Mucosa of stomach (tissue), 1 donor: ENCODE measurements around the gene CREB3L4.

ENCODE experiments used
- H3K27me3 ChIP-seq: one replicate; pipeline ENCODE4 v1.7.0; 2013; ENCODE audit warnings: mild to moderate bottlenecking, low read length; ENCODE audit not compliant: control insufficient read depth, insufficient read depth
- H3K36me3 ChIP-seq: one replicate; pipeline ENCODE4 v1.7.0; 2013; ENCODE audit warnings: low read length; ENCODE audit not compliant: control insufficient read depth, insufficient read depth
- H3K4me1 ChIP-seq: one replicate; pipeline ENCODE4 v1.7.0; 2013; ENCODE audit warnings: mild to moderate bottlenecking, low read length; ENCODE audit not compliant: control insufficient read depth, insufficient read depth
- H3K4me3 ChIP-seq: one replicate; pipeline ENCODE4 v1.7.0; 2013; ENCODE audit warnings: low read length
- H3K9ac ChIP-seq: one replicate; pipeline ENCODE4 v1.7.0; 2013; ENCODE audit warnings: mild to moderate bottlenecking, low read length, moderate library complexity
- H3K9me3 ChIP-seq: one replicate; pipeline ENCODE4 v1.7.0; 2013; ENCODE audit warnings: mild to moderate bottlenecking, low read length, moderate library complexity; ENCODE audit not compliant: control insufficient read depth
- donor health status: Pancreatic carcinoma.

Gene CREB3L4

DNA sequence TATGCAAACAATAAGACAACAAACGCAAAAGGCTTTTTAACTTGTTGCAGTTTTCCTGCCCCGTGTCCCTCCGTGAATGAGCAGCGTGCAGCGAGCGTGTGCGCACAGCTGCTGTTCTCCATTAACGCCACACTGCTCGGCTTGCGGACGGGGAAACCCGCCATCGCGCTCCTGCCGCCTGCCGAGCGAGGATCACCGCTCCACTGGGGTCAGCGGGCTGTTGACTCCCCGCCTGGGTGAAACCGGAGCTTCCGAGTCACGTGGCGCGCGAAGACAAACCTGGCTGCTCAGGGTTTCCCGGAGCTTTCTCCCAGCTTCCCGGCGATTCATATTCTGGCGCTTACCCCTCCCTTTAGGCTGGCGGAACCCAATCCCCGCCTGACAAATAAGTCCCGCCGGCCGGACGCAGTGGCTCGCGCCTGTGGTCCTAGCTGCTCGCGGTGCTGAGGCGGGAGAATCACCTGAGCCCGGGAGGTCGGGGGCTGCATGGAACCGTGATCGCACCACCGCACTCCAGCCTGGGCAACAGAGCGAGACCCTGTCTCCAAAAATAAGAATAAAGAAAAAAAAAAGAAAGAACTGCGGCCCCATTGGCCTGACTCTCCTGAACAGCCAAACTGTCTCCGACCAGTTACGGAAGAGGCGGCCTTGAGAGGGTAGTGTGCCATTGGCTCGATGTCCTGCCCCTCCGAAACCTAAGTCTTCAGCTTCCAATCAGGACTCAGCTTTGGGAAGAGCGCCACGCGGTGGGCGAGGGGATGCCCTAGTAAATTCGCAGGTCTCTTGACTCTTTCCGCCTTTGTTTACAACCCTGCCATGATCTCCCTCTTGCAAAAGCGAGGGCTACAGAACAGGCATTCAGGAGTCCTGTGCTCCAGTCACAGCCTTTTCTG, at the start of gene CREB3L4:
CREB3L4 (plus strand) TSS at position 796 of the 893 bp plus-strand sequence. CDS start 624 bp downstream, outside the sequence.
- Histone ChIP-seq H3K4me1 (peaks cover 9% of the 10 kb centered on the region), H3K9ac (peak within 1 kb of the TSS; percentile 69), H3K4me3 (peak within 1 kb of the TSS; percentile 66), H3K36me3 (no peaks in the 10 kb centered on the region), H3K9me3 (no peaks in the 10 kb centered on the region), H3K27me3 (no peaks in the 10 kb centered on the region)

- no peak overlapping the region for H3K9ac ChIP-seq
- no peak overlapping the region for H3K4me3 ChIP-seq
These were observed 47.5 kb upstream of the CREB3L4 start for GRCh38 chr1:153919876-153920852.

GRCh38 chr1:153921080-153921802, 46.5 kb upstream of the CREB3L4 start:
- Histone ChIP-seq H3K36me3 (no peaks in the 10 kb centered on the region), H3K9me3 (no peaks in the 10 kb centered on the region), H3K9ac (peak overlapping the region; percentile 73), H3K4me1 (peaks cover 15% of the 10 kb centered on the region), H3K4me3 (peak overlapping the region; percentile 72), H3K27me3 (no peaks in the 10 kb centered on the region)

More at GRCh38 chr1:153919876-153920852, 47.5 kb upstream of the CREB3L4 start:
- Histone ChIP-seq H3K27me3 (no peaks in the 10 kb centered on the region), H3K36me3 (no peaks in the 10 kb centered on the region), H3K4me1 (peaks cover 15% of the 10 kb centered on the region), H3K9me3 (no peaks in the 10 kb centered on the region)

DNA sequence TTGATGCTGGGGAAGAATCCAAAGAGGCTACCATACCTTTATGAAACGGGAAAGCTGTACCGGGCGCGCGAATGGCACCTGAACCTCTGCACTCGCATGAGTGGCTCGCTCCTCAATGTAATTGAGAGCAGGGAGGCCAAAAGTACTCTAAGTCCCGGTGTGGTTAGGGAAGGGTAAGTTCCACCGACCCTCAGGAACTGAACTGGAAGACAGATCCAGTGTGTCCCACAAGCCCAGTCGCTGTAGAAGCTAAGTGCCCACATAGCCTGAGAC, 46.0 kb upstream of the CREB3L4 start:
- Histone ChIP-seq H3K9ac (peak overlapping the region; percentile 73), H3K36me3 (no peaks in the 10 kb centered on the region), H3K4me3 (peak overlapping the region; percentile 72), H3K4me1 (peaks cover 15% of the 10 kb centered on the region), H3K27me3 (no peaks in the 10 kb centered on the region), H3K9me3 (no peaks in the 10 kb centered on the region)

- Histone ChIP-seq H3K9me3 (no peaks in the 10 kb centered on the region), H3K9ac (peak overlapping the region; percentile 73), H3K27me3 (no peaks in the 10 kb centered on the region), H3K36me3 (no peaks in the 10 kb centered on the region), H3K4me3 (peak overlapping the region; percentile 72), H3K4me1 (peaks cover 15% of the 10 kb centered on the region)
These were observed 45.4 kb upstream of the CREB3L4 start for GRCh38 chr1:153922076-153922971.

- Histone ChIP-seq H3K9me3 (no peaks in the 10 kb centered on the region), H3K9ac (peak within 1 kb of the TSS; percentile 83), H3K4me1 (peaks cover 15% of the 10 kb centered on the region), H3K4me3 (peak within 1 kb of the TSS; percentile 84), H3K27me3 (no peaks in the 10 kb centered on the region), H3K36me3 (no peaks in the 10 kb centered on the region)
These were observed 44.5 kb upstream of the CREB3L4 start, which contains the start of gene GATAD2B for GRCh38 chr1:153922972-153923925. Gene GATAD2B (minus strand): TSS chr1:153922972. CDS start chr1:153828347, 94,625 bp downstream.

DNA sequence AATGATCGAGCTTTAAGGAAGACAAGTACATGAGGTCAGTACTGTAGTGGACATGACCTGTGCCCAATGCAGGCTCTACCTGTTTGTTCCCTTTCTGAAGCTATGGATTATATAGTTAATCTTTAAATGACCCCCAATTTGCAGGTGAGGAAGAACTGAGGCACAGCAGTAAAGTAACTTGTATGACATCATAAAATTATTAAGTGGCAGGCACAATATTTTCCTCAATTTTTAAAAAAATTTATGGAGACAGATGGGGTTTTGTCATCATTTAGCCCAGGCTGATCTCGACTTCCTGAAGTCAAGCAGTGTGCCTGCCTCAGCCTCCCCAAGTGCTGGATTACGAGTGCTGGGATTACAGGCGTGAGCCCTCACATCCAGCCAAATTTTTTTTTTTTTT, 41.3 kb upstream of the CREB3L4 start:
- Histone ChIP-seq H3K36me3 (no peaks in the 10 kb centered on the region), H3K27me3 (no peaks in the 10 kb centered on the region), H3K4me3 (no peak overlapping the region), H3K4me1 (no peaks in the 10 kb centered on the region), H3K9ac (no peak overlapping the region), H3K9me3 (no peaks in the 10 kb centered on the region)

DNA sequence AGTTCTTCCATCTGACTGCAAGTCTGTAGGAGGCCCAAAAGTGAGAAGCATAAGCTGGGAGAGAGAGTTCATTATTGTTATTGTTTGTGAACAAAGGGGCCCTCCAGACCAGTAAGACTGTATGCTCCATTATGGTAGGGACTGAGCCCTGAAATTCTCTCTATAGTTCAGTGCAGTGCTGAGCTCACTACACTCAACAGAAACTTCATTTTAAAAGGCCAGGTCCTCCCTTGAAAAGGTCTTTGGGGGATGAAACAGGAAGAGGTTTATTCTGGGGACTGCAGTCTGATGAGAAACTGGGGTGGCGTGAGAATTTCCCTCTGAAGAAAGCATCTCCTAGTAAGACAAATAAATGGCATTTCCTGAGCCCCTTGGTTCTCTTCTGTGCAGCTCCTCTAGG, 39.5 kb upstream of the CREB3L4 start:
- no peaks in the 10 kb centered on the region for H3K36me3 ChIP-seq
- H3K4me1 ChIP-seq: no peaks in the 10 kb centered on the region
- H3K27me3 ChIP-seq: no peaks in the 10 kb centered on the region
- no peak overlapping the region for H3K9ac ChIP-seq
- no peaks in the 10 kb centered on the region for H3K9me3 ChIP-seq
- H3K4me3 ChIP-seq: no peak overlapping the region

DNA sequence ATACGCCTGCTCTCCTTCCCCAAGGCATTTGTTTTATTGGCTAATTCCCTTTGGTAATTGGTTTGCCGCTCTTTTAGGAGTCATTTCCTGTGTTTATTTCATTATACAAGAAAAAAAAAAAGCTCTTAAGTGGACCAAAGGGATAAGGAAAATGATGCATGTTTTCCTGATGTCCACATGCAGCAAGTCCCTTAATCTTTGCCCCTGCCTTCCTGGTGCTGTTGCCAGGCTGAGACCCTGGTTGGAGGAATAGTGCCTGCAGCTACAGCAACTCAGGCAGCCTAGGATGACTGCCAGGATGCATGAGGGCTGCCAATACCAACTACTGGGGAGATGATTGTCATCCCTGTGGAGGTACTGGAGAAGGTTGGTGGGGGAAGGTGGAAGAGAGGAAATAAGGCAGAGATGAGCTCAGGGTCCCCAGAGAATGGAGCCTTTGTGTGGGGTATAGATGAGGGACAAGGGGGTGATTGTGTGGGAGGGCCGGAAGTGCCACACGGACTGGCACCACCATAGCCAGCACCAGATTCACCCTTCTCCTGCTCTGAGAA, 38.8 kb upstream of the CREB3L4 start:
- Histone ChIP-seq H3K36me3 (no peaks in the 10 kb centered on the region), H3K4me3 (no peak overlapping the region), H3K27me3 (no peaks in the 10 kb centered on the region), H3K9me3 (no peaks in the 10 kb centered on the region), H3K4me1 (no peaks in the 10 kb centered on the region), H3K9ac (no peak overlapping the region)

- no peaks in the 10 kb centered on the region for H3K9me3 ChIP-seq
- H3K9ac ChIP-seq: no peak overlapping the region
- no peak overlapping the region for H3K4me3 ChIP-seq
- no peaks in the 10 kb centered on the region for H3K4me1 ChIP-seq
- no peaks in the 10 kb centered on the region for H3K27me3 ChIP-seq
- H3K36me3 ChIP-seq: no peaks in the 10 kb centered on the region
These were observed 38.3 kb upstream of the CREB3L4 start for GRCh38 chr1:153929426-153929825.
